ENCODE data around the gene ERBB2.

- TF ChIP-seq CTCF (IDR thresholded peaks at IDR 0.05) (no peak), POLR2A (IDR thresholded peaks at IDR 0.05) (no peak), POLR2AphosphoS5 (IDR thresholded peaks at IDR 0.05) (no peak), EP300 (IDR thresholded peaks at IDR 0.05) (no peak)
Measured at GRCh38 chr17:39684369-39685192, 15.3 kb upstream of the ERBB2 start.

All from suprapubic skin (tissue), 4 donors.